Prostate gland (tissue), 2 donors: Measurements from ENCODE around the gene LRRC8B.

Experiments used
- CTCF ChIP-seq, 4 experiments: fragments of 200-600 bp in 2 of 4; fragments of 450-650 bp in 2 of 4; sonication (generic) in 2 of 4; IDR thresholded peaks; 1 replicate in 3 of 4; 2 replicates in 1 of 4; pipeline ENCODE4 v1.5.1; 2016 to 2019; ENCODE audit warnings: antibody characterized with exemption in 4 of 4, mild to moderate bottlenecking in 2 of 4, moderate library complexity in 2 of 4
- POLR2A ChIP-seq: fragments of 450-650 bp; IDR thresholded peaks from one replicate; pipeline ENCODE4 v1.6.1; 2016; ENCODE audit warnings: antibody characterized with exemption, mild to moderate bottlenecking
- POLR2AphosphoS5 ChIP-seq: sonication (generic); formaldehyde crosslinking; IDR thresholded peaks from one replicate; pipeline ENCODE4 v1.6.1; 2017; ENCODE audit warnings: antibody characterized with exemption

DNA sequence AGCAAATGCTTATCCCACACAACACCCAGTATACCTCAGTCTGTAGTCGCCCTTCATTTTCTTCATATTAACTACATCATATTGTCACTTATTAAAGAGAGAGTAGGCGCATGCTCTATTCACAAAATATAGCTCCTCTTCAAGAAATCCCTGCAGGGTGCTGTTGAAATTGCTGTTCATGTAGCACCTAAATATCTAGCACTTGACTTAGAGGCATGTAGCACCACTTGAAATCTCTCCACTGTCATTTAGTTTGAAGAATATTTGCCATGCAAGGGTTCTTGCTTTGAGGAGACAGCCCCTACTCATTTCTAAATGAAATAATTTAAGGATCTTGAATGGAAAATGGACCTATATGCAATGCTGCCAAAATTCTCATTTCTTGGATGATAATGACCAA lies 20.9 kb upstream of the LRRC8B start:
- TF ChIP-seq CTCF (IDR thresholded peaks at IDR 0.05), result no peak
- no peak for TF ChIP-seq POLR2AphosphoS5
- TF ChIP-seq POLR2A, result no peak
